Measurements from ENCODE around the gene ANKRD13A. TPM values are rescaled to one million over a fixed set of nuclear protein-coding genes. Genes with fewer than 3 reads are reported as not detected.

ANKRD13A gene
- total and polyA plus RNA-seq, 12 donors = 14.0 to 29.0 (median 18.6) TPM

GRCh38 chr12:109988903-109989302 lies 10.3 kb upstream of the ANKRD13A start:
- ATAC-seq = peak in 6 of 8 donors; percentile 31 to 76 (median 66)
- no peaks in the 10 kb centered on the region for H3K27me3 ChIP-seq
- no peak for TF ChIP-seq CTCF (IDR thresholded peaks at IDR 0.05)
- no peak for DNase-seq
- intact Hi-C loops (cut with DNase I) = no loop called here
- peak overlapping the region in 9 of 10 donors; percentile 21 to 71 (median 62) for H3K27ac ChIP-seq
- H3K4me3 ChIP-seq = peak overlapping the region in 1 of 10 donors; percentile 9
- WGBS, 2 donors = 63% methylated on average over 8 of the region's 8 CpGs
- no peaks in the 10 kb centered on the region for H3K9me3 ChIP-seq
- peaks cover 0 to 60% (median 26%) of the 10 kb centered on the region in 9 donors for H3K4me1 ChIP-seq
- peaks cover 0 to 92% (median 32%) of the 10 kb centered on the region in 9 donors for H3K36me3 ChIP-seq

- H3K4me3 ChIP-seq = peak overlapping the region in 1 of 10 donors; percentile 9
- ATAC-seq = peak in 2 of 8 donors; percentile 9 to 33
- no peak for TF ChIP-seq CTCF (IDR thresholded peaks at IDR 0.05)
- peak overlapping the region in 9 of 10 donors; percentile 21 to 71 (median 44) for H3K27ac ChIP-seq
- H3K9me3 ChIP-seq = no peaks in the 10 kb centered on the region
- H3K36me3 ChIP-seq = peaks cover 0 to 87% (median 32%) of the 10 kb centered on the region in 9 donors
- intact Hi-C loops (cut with DNase I) = no loop called here
- H3K4me1 ChIP-seq = peaks cover 0 to 60% (median 31%) of the 10 kb centered on the region in 9 donors
- H3K27me3 ChIP-seq = no peaks in the 10 kb centered on the region
- no peak for DNase-seq
- 56 to 59% methylated on average over 5 of the region's 5 CpGs for WGBS, 2 donors
These were observed 9.8 kb upstream of the ANKRD13A start for GRCh38 chr12:109989380-109989779.

GRCh38 chr12:109991586-109991985 lies 7.6 kb upstream of the ANKRD13A start:
- intact Hi-C loops (cut with DNase I) = loop anchor here in 1 of 10 donors (10.0 kb wide), 1 partner anchor 47 kb away; no protein-coding TSS in a partner anchor
- WGBS, 2 donors = 90 to 92% methylated on average over 5 of the region's 5 CpGs
- TF ChIP-seq CTCF (IDR thresholded peaks at IDR 0.05) = no peak
- no peaks in the 10 kb centered on the region for H3K27me3 ChIP-seq
- H3K27ac ChIP-seq = no peak overlapping the region
- DNase-seq (no peak), ATAC-seq (no peak)
- H3K4me3 ChIP-seq = no peak overlapping the region
- H3K4me1 ChIP-seq = peaks cover 0 to 73% (median 43%) of the 10 kb centered on the region in 9 donors
- H3K9me3 ChIP-seq = no peaks in the 10 kb centered on the region
- peaks cover 0 to 65% (median 22%) of the 10 kb centered on the region in 9 donors for H3K36me3 ChIP-seq

- intact Hi-C loops (cut with DNase I) = loop anchor here in 1 of 10 donors (10.0 kb wide), 1 partner anchor 48 kb away; no protein-coding TSS in a partner anchor
- H3K4me3 ChIP-seq = no peak overlapping the region
- H3K36me3 ChIP-seq = peaks cover 0 to 50% (median 16%) of the 10 kb centered on the region in 9 donors
- peaks cover 0 to 75% (median 43%) of the 10 kb centered on the region in 9 donors for H3K4me1 ChIP-seq
- ATAC-seq (no peak), DNase-seq (no peak)
- no peaks in the 10 kb centered on the region for H3K9me3 ChIP-seq
- no peaks in the 10 kb centered on the region for H3K27me3 ChIP-seq
- no peak for TF ChIP-seq CTCF (IDR thresholded peaks at IDR 0.05)
- 89 to 93% methylated on average over 2 of the region's 2 CpGs for WGBS, 2 donors
- H3K27ac ChIP-seq = peak overlapping the region in 3 of 10 donors; percentile 0 to 16 (median 10)
These were observed 6.1 kb upstream of the ANKRD13A start for GRCh38 chr12:109993091-109993490.

Data from heart right ventricle (tissue), 16 donors.